ENCODE measurements around the gene FAXC.

Gene FAXC

GRCh38 chr6:99307295-99307907, 42.1 kb downstream of the FAXC start:
- H3K4me3 ChIP-seq (ENCODE audit: low read depth, low read length) = no peak overlapping the region
- no peak for DNase-seq (ENCODE audit: low read depth)
- no peak for TF ChIP-seq CTCF (IDR thresholded peaks at IDR 0.05; ENCODE audit: insufficient read depth, low read depth, low read length, missing control alignments)

DNA sequence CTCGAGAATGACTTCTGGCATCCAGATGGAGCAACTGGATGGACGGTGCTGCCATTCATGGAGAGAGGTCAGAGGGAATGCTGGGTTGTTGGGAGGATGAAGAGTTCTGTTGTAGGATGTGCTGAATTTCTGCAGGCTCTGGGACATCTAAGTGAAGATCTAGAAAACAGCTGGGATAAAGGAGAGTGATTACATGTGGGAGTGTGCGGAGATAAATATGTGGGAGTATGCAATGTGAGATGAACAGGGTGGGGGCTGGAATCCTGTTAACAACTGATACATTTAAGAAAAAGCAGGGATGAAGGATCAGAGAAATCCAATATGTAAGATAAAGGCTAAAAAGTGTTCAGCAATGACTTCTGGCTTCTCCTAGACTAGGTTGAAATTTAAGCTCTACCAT, 43.1 kb downstream of the FAXC start:
- no peak for DNase-seq (ENCODE audit: low read depth)
- H3K4me3 ChIP-seq (ENCODE audit: low read depth, low read length) = no peak overlapping the region
- TF ChIP-seq CTCF (IDR thresholded peaks at IDR 0.05; ENCODE audit: insufficient read depth, low read depth, low read length, missing control alignments) = no peak

- no peak overlapping the region for H3K4me3 ChIP-seq (ENCODE audit: low read depth, low read length)
- TF ChIP-seq CTCF (IDR thresholded peaks at IDR 0.05; ENCODE audit: insufficient read depth, low read depth, low read length, missing control alignments) = no peak
- peak; percentile 8 for DNase-seq (ENCODE audit: low read depth)
These were observed 44.4 kb downstream of the FAXC start for GRCh38 chr6:99305021-99305554.

DNA sequence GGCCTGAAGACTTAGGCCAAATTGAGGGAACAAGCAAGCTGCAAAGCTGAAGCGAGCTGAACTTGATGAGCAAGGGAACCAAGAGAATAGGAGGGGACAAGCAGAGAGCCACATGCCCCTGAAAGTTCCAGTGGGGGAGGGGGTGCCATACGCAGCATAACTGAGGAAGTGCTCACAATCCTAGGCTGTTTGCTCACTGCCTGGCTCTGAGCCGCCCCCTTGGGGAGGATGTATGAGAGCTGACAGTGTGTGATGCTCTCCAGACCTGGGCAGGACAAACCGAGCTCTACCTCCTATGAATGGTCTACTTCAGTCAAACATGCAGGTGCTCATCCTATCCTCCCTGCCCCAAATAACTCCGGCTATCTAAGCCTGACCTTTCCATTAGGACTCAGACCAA, 52.1 kb downstream of the FAXC start:
- no peak overlapping the region for H3K4me3 ChIP-seq (ENCODE audit: low read depth, low read length)
- DNase-seq (ENCODE audit: low read depth) = no peak
- no peak for TF ChIP-seq CTCF (IDR thresholded peaks at IDR 0.05; ENCODE audit: insufficient read depth, low read depth, low read length, missing control alignments)

GRCh38 chr6:99297006-99297405, 52.5 kb downstream of the FAXC start:
- TF ChIP-seq CTCF (IDR thresholded peaks at IDR 0.05; ENCODE audit: insufficient read depth, low read depth, low read length, missing control alignments) = no peak
- DNase-seq (ENCODE audit: low read depth) = no peak

DNA sequence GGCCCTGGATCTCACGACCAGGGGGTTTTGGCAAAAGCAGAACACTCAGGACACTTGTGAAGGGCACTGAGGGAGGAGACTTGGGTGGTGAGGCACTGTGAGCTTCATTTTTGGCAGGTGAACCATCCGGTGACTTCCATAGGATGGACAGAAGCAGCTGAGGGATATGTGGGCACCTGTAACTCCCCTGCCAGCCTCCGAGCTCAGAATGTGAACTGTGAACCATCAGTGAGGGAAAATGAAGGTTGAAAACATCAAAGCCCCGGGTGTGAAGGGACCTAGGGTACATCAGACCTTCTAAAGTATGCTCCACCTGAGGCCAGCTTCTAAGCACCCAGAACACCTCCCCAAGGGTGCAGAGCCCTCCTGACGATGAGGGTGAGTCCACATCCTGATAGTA, 53.2 kb downstream of the FAXC start:
- no peak for DNase-seq (ENCODE audit: low read depth)
- no peak for TF ChIP-seq CTCF (IDR thresholded peaks at IDR 0.05; ENCODE audit: insufficient read depth, low read depth, low read length, missing control alignments)
- H3K4me3 ChIP-seq (ENCODE audit: low read depth, low read length) = no peak overlapping the region

More at GRCh38 chr6:99297006-99297405, 52.5 kb downstream of the FAXC start:
- no peak overlapping the region for H3K4me3 ChIP-seq (ENCODE audit: low read depth, low read length)

DNA sequence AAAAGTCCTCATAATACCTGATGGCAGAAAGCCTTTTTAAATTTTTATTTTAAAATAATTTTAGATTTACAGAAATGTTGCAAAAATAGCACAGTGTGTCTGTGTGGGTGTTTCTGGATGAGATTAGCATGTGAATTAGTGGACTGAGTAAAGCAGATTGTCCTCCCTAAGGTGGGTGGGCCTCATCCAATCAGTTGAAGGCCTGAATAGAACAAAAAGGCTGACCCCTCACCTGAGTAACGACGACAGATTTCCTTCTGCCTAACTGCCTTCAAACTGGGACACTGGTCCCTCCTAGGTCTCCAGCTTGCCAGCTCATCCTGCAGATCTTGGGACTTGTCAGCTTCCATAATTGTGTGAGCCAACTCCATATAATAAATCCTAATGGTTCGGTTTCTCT, 54.2 kb downstream of the FAXC start:
- no peak for TF ChIP-seq CTCF (IDR thresholded peaks at IDR 0.05; ENCODE audit: insufficient read depth, low read depth, low read length, missing control alignments)
- H3K4me3 ChIP-seq (ENCODE audit: low read depth, low read length) = no peak overlapping the region
- no peak for DNase-seq (ENCODE audit: low read depth)

Data from GM12865 (cell line).